Measurements from ENCODE around the gene ANKS6. TPM values are rescaled to one million over a fixed set of nuclear protein-coding genes. Genes with fewer than 3 reads are reported as not detected.

The ANKS6 gene
- total and polyA plus RNA-seq, 4 donors, result 1.9 to 6.3 (median 2.9) TPM

DNA sequence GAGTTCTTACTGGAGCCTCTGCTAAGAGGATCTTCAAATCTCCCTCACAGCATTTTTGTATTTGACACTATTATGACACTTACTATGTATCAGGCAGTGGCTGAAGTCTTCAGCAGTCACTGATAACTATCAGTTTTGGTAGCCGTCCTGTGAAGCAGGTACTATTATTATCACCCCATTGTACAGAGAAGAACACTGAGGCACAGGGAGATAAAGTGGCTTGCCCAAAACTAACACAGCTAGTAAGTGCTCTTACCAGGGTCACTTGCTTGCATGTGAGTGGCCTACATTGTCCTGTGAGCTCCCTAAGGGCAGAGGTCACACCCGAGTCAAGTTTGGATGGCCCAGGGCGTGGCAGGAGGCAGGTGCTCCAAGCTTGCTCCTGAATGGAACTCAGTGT is 104.5 kb downstream of the ANKS6 start (continued):
- TF ChIP-seq, protein P1, sequence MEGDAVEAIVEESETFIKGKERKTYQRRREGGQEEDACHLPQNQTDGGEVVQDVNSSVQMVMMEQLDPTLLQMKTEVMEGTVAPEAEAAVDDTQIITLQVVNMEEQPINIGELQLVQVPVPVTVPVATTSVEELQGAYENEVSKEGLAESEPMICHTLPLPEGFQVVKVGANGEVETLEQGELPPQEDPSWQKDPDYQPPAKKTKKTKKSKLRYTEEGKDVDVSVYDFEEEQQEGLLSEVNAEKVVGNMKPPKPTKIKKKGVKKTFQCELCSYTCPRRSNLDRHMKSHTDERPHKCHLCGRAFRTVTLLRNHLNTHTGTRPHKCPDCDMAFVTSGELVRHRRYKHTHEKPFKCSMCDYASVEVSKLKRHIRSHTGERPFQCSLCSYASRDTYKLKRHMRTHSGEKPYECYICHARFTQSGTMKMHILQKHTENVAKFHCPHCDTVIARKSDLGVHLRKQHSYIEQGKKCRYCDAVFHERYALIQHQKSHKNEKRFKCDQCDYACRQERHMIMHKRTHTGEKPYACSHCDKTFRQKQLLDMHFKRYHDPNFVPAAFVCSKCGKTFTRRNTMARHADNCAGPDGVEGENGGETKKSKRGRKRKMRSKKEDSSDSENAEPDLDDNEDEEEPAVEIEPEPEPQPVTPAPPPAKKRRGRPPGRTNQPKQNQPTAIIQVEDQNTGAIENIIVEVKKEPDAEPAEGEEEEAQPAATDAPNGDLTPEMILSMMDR (IDR thresholded peaks at IDR 0.05; ENCODE audit: low read depth, low read length, missing input control), result no peak
- TF ChIP-seq JUND (IDR thresholded peaks at IDR 0.05), result no peak
- no peak for TF ChIP-seq FOXA1 (IDR thresholded peaks at IDR 0.05)

DNA sequence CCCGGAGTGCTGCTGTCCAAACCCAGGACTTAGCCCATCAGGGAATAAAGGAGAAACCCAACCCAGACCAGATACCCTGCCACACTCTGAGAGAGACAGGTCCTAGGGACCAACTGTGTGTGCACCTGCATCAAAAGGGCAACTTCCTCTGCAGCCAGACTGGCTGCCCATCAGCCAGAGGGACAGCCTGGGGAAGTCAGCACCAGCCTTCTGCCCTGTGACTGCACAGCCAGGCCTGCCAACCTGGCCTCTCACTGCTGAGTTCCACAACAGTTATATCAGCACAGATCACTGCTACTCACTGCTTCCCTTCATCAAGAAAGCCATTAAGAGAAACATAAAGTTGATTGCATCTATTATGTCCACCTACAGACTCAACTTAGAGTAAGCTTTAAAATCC is 105.7 kb downstream of the ANKS6 start:
- no peaks in the 10 kb centered on the region for H3K27me3 ChIP-seq (ENCODE audit: control insufficient read depth in 4 of 4, insufficient read depth in 4 of 4, low read length in 3 of 4)
- no peak overlapping the region for H3K27ac ChIP-seq (ENCODE audit: low read depth in 1 of 2, low read length in 2 of 2)
- H3K36me3 ChIP-seq (ENCODE audit: control insufficient read depth in 4 of 4, insufficient read depth in 3 of 4, low read depth in 1 of 4, low read length in 3 of 4), result no peaks in the 10 kb centered on the region
- DNase-seq (ENCODE audit: low spot score), result no peak
- H3K9me3 ChIP-seq (ENCODE audit: control insufficient read depth in 4 of 4, low read length in 3 of 4), result no peaks in the 10 kb centered on the region
- no peak overlapping the region for H3K4me3 ChIP-seq (ENCODE audit: low read depth in 1 of 3, low read length in 3 of 3)
- no peak for TF ChIP-seq JUND (IDR thresholded peaks at IDR 0.05)
- TF ChIP-seq, protein P2, sequence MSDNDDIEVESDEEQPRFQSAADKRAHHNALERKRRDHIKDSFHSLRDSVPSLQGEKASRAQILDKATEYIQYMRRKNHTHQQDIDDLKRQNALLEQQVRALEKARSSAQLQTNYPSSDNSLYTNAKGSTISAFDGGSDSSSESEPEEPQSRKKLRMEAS (IDR thresholded peaks at IDR 0.05), result no peak
- no peak for TF ChIP-seq TAF1 (conservative IDR thresholded peaks at IDR 0.05)
- TF ChIP-seq YY1 (IDR thresholded peaks at IDR 0.05), result no peak
- no peak for TF ChIP-seq SP1 (IDR thresholded peaks at IDR 0.05)
- TF ChIP-seq HNF4G (IDR thresholded peaks at IDR 0.05), result no peak
- no peak for TF ChIP-seq HNF4A (conservative IDR thresholded peaks at IDR 0.05)
- TF ChIP-seq RAD21 (IDR thresholded peaks at IDR 0.05), result no peak
- TF ChIP-seq FOXA1 (IDR thresholded peaks at IDR 0.05), result no peak
- TF ChIP-seq EGR1 (IDR thresholded peaks at IDR 0.05; ENCODE audit: low read depth in 2 of 2), result no peak
- TF ChIP-seq FOXA2 (IDR thresholded peaks at IDR 0.05), result no peak
- TF ChIP-seq, protein P3, sequence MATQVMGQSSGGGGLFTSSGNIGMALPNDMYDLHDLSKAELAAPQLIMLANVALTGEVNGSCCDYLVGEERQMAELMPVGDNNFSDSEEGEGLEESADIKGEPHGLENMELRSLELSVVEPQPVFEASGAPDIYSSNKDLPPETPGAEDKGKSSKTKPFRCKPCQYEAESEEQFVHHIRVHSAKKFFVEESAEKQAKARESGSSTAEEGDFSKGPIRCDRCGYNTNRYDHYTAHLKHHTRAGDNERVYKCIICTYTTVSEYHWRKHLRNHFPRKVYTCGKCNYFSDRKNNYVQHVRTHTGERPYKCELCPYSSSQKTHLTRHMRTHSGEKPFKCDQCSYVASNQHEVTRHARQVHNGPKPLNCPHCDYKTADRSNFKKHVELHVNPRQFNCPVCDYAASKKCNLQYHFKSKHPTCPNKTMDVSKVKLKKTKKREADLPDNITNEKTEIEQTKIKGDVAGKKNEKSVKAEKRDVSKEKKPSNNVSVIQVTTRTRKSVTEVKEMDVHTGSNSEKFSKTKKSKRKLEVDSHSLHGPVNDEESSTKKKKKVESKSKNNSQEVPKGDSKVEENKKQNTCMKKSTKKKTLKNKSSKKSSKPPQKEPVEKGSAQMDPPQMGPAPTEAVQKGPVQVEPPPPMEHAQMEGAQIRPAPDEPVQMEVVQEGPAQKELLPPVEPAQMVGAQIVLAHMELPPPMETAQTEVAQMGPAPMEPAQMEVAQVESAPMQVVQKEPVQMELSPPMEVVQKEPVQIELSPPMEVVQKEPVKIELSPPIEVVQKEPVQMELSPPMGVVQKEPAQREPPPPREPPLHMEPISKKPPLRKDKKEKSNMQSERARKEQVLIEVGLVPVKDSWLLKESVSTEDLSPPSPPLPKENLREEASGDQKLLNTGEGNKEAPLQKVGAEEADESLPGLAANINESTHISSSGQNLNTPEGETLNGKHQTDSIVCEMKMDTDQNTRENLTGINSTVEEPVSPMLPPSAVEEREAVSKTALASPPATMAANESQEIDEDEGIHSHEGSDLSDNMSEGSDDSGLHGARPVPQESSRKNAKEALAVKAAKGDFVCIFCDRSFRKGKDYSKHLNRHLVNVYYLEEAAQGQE (IDR thresholded peaks at IDR 0.05), result no peak
- TF ChIP-seq, protein P4, sequence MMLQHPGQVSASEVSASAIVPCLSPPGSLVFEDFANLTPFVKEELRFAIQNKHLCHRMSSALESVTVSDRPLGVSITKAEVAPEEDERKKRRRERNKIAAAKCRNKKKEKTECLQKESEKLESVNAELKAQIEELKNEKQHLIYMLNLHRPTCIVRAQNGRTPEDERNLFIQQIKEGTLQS (IDR thresholded peaks at IDR 0.05), result no peak
- TF ChIP-seq, protein P5, sequence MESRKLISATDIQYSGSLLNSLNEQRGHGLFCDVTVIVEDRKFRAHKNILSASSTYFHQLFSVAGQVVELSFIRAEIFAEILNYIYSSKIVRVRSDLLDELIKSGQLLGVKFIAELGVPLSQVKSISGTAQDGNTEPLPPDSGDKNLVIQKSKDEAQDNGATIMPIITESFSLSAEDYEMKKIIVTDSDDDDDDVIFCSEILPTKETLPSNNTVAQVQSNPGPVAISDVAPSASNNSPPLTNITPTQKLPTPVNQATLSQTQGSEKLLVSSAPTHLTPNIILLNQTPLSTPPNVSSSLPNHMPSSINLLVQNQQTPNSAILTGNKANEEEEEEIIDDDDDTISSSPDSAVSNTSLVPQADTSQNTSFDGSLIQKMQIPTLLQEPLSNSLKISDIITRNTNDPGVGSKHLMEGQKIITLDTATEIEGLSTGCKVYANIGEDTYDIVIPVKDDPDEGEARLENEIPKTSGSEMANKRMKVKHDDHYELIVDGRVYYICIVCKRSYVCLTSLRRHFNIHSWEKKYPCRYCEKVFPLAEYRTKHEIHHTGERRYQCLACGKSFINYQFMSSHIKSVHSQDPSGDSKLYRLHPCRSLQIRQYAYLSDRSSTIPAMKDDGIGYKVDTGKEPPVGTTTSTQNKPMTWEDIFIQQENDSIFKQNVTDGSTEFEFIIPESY (IDR thresholded peaks at IDR 0.05), result no peak
- TF ChIP-seq, protein P1 (IDR thresholded peaks at IDR 0.05; ENCODE audit: low read depth, low read length, missing input control), result no peak
- no peak for TF ChIP-seq RXRA (IDR thresholded peaks at IDR 0.05)
- no peak for TF ChIP-seq GABPA (IDR thresholded peaks at IDR 0.05 in 1 of 2, conservative IDR thresholded peaks at IDR 0.05 in 1 of 2)
- no peak overlapping the region for H3K9ac ChIP-seq (ENCODE audit: low read depth in 1 of 2, low read length in 2 of 2)
- WGBS, result 87% methylated on average over 1 of the region's 1 CpG
- H3K4me1 ChIP-seq (ENCODE audit: control insufficient read depth in 4 of 4, insufficient read depth in 4 of 4, low read length in 3 of 4), result no peaks in the 10 kb centered on the region
